IPS-11a (cell line): Measurements from ENCODE around the gene KATNIP.
"Not testable (repeated sequence)": the region's sequence is repeated elsewhere in the genome, so short reads cannot be mapped to it uniquely, and the experiment has no call there.

ENCODE experiments used
- H3K4me3 ChIP-seq: one replicate; pipeline ENCODE4 v1.5.1; 2013; ENCODE audit warnings: low read depth, low read length, control low read depth

Gene KATNIP

DNA sequence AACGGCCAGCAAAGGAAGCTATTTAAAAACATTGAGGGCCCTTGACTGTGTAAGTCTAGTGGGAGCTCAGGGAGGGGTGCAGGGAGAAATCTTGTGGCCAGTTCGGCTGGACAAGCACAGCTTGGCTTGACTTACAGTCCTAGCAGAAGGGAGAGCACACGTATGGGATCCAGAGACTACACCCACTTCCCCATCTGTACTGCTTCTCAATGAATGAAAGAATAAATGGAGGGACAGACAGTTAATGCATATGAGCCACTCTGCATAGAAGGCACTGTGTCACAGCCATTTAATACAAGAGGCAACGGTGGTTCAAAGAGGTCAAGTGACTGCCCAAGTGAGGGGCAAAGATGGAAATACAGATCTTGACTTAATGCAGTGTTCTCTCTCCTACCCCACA lies 15.7 kb upstream of the KATNIP start:
- no peak overlapping the region for H3K4me3 ChIP-seq

DNA sequence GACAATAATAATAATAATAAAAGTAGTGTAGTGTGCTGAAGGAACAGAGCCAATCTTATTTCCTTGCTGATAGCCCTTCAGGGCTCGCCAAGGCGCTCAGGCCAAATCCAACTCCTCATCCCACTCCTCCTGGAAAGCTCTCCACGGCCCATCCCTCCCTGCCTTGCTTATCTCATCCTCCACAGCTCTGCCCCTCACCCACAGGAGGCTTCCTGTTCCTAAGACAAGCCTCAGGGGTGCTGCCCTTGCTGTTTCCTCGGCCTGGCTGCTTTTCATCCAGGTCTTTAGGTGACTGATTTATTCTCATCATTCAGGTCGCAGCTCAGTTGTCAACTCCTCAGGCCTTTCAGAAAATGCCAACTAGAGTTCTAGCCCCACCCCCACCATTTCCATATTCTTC lies 11.4 kb upstream of the KATNIP start:
- no peak overlapping the region for H3K4me3 ChIP-seq

DNA sequence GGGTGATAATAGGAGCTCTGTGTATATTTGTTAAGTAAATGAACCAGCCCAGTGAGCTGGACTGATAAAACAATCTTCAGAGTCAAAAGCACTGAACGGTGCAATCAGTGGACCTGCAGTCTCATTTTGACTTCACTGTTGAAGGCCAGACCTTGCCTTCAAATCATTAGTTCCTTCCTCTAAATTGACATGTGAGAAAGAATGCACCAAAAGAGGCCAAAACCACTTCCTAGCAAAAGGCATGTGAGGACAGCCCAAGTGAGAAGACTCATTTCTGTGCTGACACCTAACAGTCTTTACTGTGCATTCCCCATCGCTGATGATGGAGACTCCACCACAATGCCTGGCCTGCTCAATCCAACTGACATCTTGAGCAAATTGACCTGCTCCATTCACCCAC lies 10.8 kb upstream of the KATNIP start:
- no peak overlapping the region for H3K4me3 ChIP-seq

DNA sequence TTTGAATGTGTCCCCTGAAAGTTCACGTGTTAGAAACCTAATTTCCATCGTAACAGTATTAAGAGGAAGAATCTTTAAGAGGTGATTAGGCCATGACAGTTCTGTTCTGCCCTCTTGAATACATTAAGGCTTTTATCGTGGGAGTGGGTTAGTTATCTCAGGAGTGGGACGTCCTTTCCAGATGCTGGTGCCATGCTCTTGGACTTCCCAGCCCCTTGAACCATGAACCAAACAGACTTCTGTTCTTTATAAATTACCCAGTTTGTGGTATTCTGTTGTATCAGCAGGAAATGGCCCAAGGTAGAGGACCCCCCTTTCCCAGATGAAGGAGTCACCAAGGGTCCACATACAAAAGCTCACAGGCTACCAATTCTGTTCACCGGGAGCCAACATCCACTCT lies 10.3 kb upstream of the KATNIP start:
- H3K4me3 ChIP-seq: no peak overlapping the region

DNA sequence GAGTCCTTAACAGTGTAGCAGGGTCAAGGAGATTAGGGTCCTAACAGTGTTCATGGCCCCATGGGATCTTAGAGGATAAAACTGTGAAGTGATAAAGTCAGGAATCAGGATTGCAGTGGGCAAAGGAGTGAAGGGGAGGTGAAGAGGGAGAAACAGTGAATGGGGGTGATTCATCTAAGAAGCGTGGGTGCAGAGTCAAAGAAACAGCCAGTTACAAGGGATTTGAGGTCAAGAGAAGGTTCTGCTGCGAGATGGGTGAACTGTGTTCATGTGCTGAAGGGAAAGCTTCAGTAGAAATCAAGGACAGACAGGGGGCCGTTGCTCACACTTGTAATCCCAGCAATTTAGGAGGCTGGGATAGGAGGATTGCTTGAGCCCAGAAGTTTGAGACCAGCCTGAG lies 6.1 kb upstream of the KATNIP start:
- no peak overlapping the region for H3K4me3 ChIP-seq

DNA sequence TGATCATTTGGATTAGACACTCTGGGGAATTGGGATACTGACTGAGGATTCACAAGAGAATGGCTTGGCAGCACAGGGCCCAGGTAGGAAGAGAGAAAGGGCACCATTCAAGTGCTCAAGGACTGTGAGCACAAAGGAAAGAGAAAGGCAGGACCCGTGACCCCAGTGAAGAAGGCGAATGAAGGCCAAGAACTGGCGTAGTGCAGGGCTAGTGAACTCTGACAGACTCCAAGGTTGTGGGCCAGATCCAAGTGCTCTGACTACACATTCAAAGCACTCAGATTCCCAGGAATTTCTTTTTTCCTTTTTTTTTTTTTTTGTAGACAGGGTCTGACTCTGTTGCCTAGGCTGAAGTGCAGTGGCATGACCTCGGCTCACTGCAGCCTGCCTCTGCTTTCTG lies 5.3 kb upstream of the KATNIP start:
- H3K4me3 ChIP-seq: no peak overlapping the region

DNA sequence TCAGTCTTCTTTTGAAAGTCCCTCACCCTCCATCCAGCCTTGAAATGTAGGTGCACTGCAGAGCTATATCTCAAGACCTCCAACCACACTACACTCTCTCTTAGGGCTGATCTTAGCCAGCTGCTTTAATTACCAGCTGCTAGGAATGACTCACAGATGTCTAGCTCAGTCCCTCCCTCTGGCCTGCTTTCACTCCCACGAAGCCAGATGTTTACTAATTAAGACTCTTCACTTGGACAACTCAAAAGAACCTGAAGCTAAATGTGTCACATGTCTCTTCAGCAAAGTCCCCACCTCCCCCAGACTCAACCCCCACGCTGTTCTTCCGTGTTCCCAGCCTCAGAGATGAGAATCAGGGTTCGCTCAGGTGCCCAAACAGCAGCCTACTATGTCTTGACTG lies 2.8 kb upstream of the KATNIP start:
- H3K4me3 ChIP-seq: no peak overlapping the region

DNA sequence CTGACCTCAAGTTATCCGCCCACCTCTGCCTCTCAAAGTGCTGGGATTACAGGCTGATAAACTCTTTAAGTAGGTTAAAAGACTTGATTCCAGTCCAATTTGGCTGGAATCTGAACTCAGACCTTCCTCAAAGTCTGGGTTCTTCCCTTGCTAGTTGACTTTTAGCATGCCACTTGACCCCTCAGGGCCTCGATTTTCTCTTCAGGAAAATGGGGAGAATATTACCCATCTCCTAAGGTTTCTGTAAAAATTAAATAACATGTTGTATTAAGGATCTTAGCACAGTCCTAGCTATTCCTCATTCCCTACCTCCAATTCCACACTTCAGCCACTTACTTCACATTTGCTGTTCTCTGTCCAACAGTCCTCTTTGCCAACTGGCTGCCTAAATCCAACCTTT lies 2.1 kb upstream of the KATNIP start:
- H3K4me3 ChIP-seq: no peak overlapping the region

DNA sequence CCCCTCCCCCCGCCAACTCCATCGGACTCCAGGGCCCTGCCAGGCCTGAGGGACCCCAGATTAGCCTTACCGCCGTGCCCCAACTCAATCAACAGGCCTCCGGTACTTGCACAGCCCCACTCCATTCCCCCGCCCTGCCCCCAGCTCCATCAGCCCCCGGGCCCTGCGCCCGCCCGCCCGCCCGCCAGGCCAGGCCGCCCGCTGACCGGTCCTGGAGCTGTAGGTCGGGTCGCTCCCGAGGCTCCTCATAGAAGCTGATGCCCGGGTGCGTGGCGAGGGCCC lies 539 bp upstream of the KATNIP start:
- peak overlapping the region; percentile 95 for H3K4me3 ChIP-seq

DNA sequence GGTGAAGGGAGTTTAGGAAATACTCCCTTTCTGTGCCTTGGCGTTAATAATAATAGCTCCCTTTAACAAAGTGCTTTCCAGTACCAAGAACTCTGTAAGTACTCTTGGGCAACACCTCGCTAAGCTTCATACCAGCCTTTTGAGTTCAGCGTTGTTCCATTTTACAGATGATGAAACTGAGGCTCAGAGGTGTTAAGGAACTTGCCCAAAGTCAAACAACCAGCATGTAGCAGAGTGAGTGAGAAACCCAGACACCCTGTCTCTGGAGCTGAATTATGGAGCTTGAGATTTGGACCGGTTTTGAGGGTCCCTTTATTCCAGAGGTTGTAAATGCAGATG lies 607 bp downstream of the KATNIP start:
- H3K4me3 ChIP-seq: peak overlapping the region; percentile 95

DNA sequence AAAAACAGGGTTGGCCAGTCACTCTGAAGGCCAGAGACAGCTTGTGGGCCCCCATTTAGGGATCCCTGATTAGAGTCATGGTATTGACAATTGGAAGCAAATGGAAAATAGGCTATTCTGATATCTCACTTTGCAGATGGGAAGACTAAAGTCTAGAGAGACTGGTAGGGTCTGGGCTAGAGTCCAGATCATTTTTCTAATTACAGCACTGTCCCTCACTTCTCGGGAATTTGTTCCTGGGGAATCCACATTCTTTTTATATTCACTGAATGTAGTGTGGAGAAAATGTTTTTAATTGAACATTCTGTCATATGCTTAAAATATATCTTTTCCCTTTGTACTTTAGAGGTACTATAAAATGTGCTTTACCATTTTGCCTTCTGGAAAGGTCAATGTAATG lies 1.1 kb downstream of the KATNIP start:
- no peak overlapping the region for H3K4me3 ChIP-seq

DNA sequence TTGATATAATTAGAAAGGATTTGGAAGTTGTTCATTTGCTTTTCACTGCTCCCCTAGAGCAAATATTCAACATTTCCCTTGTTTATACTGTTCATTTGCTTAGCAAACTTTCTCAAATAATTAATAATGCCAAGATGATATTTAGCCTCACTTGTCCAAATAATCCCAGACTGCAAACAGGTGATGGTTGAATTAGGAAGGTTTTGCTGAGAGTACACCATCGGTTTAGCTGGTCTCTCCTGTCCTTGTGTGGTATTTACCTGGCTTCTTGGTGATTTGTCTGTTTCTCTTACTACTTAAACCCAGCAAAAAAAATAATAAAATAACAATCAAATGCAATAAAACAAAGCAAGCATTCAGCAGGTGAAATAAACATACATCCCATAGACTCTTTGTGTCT lies 6.5 kb downstream of the KATNIP start:
- no peak overlapping the region for H3K4me3 ChIP-seq

DNA sequence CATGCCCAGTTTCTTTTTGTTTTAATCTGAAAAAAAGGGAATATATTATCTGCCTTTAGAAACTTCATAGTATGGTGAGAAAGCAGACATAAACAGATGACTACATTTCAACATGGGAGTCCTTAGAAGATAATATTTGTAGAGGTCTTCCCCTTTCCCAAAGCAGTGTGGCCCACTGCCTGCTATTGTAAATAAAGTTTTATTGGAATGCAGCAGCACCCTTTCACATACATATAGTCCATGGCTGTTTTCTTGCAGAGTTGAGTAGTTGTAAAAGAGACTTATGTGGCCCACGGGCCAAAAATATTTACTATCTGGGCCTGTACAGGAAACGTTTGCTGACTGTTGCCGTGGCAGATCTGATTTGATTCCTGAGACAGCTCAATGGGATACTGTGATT lies 8.5 kb downstream of the KATNIP start:
- H3K4me3 ChIP-seq: no peak overlapping the region

DNA sequence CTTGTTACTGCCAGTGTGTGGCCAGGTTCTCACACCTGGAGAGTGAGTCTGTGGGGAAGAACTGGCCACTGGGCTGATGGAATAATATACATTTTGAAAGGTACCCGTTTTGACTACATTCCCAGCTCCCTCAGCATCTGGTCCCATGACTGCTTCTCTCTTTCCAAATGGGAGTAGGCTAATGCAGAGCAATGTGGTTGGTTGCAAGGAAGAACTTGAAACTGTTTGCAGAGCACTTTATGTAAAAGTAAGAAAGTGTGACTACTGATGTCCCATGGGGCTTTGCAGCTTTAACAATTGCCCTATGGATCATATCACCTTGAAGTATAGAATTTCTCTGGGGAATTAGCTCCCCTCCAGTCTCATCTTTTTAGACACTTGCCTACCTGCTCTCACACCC lies 9.0 kb downstream of the KATNIP start:
- no peak overlapping the region for H3K4me3 ChIP-seq

DNA sequence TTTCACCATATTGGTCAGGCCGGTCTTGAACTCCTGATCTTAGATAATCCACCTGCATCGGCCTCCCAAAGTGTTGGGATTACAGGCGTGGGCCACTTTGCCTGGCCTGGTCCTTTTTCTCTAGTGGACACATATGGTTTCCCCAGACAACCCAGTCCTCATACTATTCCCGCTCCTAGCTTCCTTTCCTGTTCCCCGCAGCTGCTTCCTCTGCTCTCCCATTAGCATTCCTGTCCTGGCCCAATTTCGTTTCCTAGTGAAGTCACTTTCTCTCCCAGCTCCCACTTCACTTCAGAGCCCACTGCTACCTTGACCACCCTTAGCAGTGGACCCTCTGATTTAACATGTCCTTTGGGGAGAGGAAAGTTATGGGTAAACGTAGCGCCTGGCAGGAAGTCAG lies 11.3 kb downstream of the KATNIP start:
- H3K4me3 ChIP-seq: no peak overlapping the region

DNA sequence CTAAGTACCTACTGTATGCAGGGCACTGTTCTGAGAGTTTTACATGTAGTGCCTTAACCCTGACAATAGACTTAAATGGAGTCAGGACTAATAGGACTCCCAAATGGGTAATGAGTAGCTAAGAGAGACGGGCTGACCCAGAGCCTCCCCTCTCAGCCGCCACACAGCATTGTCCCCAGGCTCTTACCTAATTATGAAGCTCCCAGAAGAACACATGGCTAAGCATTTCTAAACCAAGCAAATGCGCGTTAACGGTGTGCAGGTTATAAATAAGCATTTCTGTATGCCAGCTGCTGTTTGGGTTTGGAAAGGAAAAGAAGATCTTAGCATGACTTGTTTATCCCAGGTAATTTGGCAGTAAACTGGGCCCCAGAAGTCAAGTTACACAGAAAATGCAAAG lies 14.3 kb downstream of the KATNIP start:
- no peak overlapping the region for H3K4me3 ChIP-seq

DNA sequence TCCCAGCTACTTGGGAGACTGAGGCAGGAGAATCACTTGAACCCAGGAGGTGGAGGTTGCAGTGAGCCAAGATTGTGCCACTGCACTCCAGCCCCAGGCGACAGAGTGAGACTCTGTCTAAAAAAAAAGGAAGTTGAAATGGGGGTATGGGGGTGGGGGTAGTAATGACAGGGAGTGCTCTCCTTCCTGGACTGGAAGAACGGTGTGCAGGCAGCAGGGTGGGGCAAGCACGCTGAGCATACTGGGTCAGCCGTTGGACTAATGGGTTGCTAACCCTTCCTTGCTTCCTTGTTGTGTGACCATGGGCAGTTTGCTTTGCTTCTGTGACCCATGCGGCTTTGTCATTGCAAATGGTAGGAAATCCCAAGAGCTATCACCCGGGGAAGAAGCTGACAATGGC lies 16.5 kb downstream of the KATNIP start:
- H3K4me3 ChIP-seq: no peak overlapping the region

DNA sequence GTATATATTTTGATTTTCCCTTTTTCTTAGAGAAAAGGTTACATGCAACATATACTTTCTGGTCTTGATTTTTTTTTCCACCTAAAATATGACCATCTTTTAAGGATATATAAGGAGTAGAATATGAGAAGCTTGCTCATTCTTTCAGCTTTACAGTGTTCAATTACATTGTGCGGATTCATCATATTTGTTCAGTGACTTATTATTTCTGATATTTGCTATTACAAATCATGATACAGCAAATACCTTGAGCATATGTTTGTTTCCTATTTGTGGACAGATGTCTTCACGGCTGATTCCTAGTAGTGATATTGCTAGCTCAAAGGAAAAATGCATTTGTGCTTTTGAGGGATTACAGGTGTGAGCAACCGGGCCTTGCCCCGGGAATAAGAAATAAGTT lies 18.1 kb downstream of the KATNIP start:
- H3K4me3 ChIP-seq: no peak overlapping the region

DNA sequence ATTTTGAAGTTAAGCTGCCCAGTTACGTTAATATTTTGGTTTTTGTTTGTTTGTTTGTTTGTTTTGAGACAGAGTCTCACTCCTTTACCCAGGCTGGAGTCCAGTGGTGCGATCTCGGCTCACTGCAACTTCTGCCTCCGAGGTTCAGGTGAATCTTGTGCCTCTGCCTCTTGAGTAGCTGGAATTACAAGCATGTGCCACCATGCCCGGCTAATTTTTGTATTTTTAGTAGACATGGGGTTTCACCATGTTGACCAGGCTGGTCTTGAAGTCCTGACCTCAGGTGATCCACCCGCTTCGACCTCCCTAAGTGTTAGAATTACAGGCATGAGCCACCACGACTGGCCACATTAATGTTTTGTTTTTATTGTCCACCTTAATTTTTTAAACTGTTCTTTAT lies 21.0 kb downstream of the KATNIP start:
- H3K4me3 ChIP-seq: not testable (repeated sequence)

DNA sequence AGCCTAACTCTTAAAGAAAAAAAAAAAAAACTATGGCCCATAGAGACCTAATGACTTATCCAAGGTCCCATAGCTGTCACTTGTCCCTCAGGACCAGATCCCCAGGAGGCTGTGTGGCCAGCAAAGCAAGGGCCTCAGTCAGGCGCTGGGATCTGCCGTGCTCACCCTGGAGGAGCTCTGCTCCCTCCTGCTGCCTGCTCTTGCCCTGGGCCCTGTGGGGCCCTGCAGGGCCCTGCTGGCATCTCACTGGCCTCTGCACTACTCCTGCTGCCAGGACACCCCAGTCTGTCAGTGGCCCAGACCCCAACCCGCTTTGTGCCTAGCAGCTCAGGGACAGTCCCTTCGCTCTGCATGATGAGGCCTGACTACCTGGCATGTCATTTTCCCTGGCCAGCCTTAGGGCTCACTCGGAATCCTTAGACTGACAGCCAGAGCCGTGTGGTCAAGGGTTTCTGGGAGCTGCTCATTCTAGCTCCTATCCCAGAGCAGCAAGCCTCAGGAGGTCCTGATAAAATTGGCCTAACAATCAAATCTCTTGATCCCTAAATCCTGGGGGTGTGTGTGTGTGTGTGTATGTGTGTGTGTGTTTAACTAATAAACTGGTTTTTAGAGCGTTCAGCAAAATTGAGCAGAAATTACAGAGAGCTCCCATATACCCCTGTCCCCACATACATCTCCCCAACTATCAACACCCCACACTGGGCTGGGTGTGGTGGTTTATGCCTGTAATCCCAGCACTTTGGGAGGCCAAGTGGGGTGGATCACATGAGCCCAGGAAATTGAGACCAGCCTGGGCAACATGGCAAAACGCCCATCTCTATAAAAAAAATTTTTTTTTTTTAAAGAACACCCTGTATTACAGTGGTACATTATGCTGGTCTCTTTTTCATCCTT lies 21.7 kb downstream of the KATNIP start:
- H3K4me3 ChIP-seq: no peak overlapping the region

DNA sequence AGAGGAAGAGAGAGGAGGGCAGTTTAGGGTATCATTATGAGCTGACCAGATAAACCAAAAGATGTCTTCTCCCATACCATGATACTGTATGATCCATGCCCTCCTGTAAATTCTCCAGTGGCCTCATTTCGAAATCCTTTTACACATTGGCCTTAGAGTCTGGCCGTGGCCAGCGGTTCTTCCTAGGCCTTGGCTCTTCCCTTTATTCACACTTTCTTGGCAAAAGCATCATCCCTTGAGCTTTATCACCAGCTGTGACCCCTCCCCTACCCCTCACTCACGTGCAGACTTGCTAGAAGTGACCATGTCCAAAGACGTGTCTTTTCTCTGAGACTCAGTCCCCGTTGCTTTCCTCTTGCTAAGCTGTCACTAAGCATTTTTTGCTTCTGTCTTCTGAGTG lies 22.8 kb downstream of the KATNIP start:
- H3K4me3 ChIP-seq: no peak overlapping the region

DNA sequence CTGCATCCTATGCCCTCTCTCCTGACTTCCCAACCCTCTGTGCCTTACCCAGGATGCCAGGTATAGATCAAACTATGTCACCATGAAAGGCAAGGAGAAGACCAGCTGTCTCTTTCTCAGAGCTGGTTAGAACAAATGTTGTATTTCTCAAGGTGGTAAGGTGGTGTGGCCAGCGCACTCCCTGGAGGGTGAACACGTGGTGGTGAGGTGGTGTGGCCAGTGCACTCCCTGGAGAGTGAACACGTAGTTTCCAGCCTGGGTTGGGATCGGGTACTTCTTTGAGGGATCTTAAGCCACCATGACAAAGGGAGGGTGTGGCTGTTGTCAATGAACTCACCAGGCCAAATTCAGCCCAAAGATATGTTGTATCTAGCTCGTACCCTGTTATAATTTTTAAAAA lies 26.8 kb downstream of the KATNIP start:
- H3K4me3 ChIP-seq: no peak overlapping the region
